ENCODE data around the gene GRIK3.
"Not testable (repeated sequence)": the region's sequence is repeated elsewhere in the genome, so short reads cannot be mapped to it uniquely, and the experiment has no call there.

The GRIK3 gene

DNA sequence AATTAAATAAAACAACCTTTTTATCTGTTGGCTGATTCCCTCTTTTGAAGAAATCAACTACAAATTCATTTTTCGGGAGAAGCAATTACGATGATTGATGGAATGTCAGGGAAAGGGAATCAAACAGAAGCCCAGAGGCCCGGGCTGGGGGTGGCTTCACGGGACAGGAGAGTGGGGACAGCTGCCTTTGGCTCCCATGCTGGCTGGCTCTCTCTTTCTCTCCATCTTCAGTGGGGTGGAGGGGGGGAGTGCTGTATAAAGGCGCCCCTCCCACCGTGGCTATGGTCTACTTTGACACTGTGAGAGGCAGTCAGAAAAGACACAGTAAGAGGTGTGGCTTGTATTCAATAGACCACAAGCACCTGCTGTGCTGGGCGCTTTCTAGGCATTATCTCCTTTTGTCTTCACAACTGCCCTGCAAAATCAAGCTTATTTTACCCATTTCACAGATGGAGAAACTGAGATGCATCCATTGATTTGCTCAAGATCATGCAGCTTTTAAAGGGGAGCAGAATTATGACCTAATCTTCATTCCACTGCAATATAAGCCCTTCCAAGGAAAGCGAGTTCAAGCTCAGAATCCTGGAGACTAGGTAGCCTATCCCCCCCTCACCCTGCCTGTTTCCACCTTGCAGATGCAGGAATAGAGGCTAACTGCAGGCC, 92.9 kb downstream of the GRIK3 start:
- no peak for DNase-seq (ENCODE audit: low read depth)

GRCh38 chr1:36938819-36939218, 95.5 kb downstream of the GRIK3 start:
- DNase-seq (ENCODE audit: low read depth): no peak

GRCh38 chr1:36937371-36937770, 96.9 kb downstream of the GRIK3 start:
- DNase-seq (ENCODE audit: low read depth): no peak

GRCh38 chr1:36934061-36934460, 100.3 kb downstream of the GRIK3 start:
- DNase-seq (ENCODE audit: low read depth): no peak

DNA sequence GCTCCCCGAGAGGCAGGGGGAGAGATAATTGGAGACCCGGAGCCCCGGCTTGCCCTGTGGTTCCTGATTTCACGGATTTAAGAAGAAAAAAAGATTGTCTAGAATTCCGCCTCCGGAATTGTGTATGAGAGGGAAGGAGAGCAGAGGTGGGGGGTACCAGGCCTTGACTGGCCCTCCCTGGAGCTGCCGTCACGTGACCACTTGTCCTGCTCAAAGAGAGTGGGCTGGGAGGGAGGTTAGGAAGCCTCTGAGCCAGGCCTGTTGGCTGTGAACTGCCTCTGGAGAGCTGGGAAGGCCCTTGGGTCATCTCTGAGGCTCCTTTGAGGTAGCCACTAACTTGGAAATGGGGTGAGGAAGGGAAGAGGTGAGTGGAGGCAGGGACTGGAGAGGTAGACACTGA, 106.5 kb downstream of the GRIK3 start:
- DNase-seq (ENCODE audit: low read depth): no peak

DNA sequence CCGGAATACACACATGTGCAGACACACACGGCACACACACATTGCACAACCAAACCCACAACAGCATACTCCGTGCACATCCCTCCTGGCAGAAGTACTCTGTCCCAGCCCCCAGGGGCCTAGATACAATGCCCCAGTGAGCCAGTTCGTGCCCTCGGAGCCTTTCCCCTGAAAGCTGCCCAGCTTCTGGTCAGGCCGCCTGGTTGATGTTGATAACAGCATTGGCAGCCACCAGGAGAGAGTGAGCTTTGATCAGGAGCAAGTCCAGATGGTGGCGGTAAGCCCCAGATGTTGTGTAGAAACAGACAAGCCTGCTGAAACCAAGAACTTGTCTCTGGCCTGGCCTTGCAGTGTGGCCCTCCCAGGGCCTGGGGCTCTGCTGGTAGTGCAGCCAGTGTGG, 109.1 kb downstream of the GRIK3 start:
- no peak for DNase-seq (ENCODE audit: low read depth)

- no peak for DNase-seq (ENCODE audit: low read depth)
These were observed 110.0 kb downstream of the GRIK3 start for GRCh38 chr1:36924282-36924811.

- no peak for DNase-seq (ENCODE audit: low read depth)
These were observed 111.5 kb downstream of the GRIK3 start for GRCh38 chr1:36922593-36923426.

DNA sequence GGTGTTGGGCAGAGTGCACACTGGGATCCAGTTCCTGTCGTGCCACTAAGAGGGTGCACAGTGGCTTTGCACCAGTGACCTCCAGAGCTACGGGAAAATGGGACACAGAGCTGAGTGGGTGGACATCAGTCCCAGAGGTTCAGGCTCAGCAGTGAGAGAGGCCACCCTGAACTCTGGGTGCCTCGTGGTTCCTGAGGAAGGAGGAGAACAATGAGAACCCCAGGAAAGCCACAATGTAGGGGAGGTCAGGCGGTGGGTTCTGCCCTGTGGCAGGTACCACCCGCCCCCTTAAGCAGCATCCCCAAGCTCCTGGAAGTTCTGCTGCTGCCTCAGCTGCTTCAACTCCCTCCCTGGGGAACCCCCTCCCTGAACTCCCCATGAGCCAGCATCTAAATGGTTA, 112.2 kb downstream of the GRIK3 start:
- no peak for DNase-seq (ENCODE audit: low read depth)

DNA sequence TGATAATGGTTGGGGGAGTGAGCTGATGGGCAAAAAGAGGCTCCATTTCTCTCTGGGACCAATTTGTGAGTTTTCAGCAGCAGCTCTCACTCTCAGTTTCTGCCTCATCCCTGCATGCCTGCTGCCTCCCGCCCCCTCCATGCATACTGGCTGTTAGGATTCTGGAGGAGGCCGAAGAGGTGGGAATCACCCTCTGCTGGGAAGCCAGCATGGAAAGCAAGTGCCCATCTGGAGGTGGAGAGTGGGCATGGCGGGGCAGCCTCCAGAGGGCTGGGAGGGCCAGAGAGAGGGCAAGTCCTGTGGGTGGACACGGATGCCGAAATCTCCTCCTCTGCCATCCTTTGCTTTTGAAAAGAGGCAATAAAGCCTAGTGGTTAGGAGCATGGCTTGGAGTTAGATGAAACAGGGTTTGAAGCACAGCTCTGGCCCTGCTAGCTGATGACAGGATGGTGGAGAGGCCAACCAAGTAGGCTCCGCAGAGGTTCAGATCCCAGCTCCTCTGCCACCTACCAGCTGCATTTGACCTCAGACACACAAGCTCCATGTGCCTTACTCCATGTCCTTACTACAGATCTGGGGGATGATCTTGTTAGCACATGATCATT, 113.4 kb downstream of the GRIK3 start:
- DNase-seq (ENCODE audit: low read depth): no peak

GRCh38 chr1:36920371-36920770, 113.9 kb downstream of the GRIK3 start:
- no peak for DNase-seq (ENCODE audit: low read depth)

GRCh38 chr1:36919491-36920145, 114.7 kb downstream of the GRIK3 start:
- DNase-seq (ENCODE audit: low read depth): no peak

GRCh38 chr1:36918604-36919003, 115.7 kb downstream of the GRIK3 start:
- no peak for DNase-seq (ENCODE audit: low read depth)

DNA sequence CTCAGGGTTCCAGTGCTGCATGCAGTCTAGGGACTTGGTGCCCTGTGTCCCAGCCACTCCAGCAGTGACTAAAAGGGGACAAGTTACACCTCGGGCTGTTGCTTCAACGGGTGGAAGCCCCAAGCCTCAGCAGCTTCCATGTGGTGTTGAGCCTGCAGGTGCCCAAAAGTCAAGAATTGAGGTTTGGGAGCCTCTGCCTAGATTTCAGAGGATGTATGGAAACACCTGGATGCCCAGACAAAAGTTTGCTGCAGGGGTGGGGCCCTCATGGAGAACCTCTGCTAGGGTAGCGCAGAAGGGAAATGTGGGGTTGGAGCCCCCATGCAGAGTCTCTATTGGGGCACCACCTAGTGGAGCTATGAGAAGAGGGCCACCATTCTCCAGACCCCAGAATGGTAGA, 117.8 kb downstream of the GRIK3 start:
- not testable (repeated sequence) for DNase-seq (ENCODE audit: low read depth)

DNA sequence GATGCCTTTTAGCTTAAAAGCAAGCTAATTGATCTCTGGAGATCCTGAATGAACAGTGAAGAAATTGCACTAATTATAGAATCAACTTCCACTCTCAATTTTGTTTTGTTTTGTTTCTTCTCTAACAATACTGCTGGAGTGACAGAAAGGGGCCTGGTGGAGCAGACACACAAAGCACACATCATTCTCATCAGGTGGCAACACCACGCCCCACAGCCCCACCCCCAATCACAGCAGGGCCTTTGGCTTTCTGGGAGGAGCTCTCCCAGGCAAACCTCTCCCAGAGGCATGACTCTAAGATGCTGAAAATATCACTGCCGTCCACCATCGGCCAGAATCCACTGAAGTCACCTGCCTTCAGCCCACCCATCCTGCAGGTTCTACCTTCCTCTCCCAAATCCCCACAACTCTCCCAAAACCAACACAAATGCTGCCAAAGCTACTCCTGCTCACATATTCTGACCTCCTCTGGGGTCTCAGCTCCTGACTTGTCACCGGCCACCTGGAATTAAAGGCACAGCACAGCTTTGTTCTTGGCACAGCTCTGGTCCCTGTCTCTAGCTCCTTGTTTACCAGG, 120.7 kb downstream of the GRIK3 start:
- no peak for DNase-seq (ENCODE audit: low read depth)

GRCh38 chr1:36913016-36913415, 121.3 kb downstream of the GRIK3 start:
- no peak for DNase-seq (ENCODE audit: low read depth)

DNA sequence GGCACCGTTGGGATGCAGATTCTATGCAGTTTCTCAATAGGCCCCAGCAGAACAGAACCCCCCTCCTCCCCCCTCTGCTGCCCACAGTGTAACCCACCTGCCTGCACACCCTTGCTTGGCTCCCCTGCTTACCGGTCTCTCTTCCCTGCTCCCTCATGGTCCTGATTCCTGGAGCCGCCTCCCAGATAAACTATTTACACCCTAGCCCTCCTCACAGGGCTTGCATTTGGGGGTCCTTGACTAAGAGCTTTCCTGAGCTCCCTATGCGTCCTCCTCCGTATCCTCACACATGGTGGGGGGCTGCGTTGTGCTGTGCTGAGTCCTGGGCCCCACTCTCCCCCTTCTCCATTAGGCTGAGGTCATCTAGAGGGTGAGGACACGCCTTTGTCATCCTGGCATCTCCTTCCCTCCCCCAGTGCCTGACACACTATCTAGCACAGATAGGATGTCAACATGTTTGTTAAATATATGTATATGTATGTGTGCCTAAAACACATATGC, 121.9 kb downstream of the GRIK3 start:
- DNase-seq (ENCODE audit: low read depth): no peak

DNA sequence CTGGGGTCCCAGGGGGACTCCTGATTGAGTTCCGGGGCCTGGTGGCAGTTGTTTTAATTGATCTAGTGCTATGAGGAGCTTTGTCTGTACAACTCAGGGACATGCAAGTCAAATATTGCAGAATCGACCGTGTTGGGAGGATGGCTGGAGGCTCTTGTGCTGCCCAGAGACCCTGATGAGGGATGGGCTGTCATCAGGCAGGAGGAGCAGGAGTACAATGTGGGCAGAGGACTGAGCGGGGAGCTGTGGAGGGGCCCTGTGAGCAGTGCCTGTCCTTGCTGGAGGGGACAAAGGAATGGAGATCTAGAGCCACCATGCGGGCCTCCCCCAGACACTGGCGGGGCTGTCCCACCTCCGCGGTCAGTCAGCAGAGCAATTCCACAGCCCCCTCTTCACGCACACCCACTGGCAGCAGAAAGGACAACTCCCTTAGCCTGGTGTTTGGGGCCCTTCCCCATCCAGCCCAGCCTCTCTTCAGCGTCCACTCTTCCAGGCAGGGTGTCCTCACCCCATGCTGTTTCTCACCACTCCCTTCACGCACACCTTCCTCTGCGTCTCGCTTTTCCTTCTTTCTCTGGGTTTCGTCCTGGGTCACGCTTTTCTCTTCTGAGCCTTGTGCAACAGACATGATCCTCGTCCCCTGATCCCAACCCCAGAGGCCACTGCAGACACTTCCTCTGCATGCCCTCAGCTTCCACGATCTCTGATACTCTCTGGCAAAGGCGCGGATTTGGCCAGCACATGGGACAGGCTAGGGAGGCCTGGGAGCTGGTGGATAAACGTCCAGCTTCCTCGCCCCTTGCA, 122.6 kb downstream of the GRIK3 start:
- DNase-seq (ENCODE audit: low read depth): no peak

DNA sequence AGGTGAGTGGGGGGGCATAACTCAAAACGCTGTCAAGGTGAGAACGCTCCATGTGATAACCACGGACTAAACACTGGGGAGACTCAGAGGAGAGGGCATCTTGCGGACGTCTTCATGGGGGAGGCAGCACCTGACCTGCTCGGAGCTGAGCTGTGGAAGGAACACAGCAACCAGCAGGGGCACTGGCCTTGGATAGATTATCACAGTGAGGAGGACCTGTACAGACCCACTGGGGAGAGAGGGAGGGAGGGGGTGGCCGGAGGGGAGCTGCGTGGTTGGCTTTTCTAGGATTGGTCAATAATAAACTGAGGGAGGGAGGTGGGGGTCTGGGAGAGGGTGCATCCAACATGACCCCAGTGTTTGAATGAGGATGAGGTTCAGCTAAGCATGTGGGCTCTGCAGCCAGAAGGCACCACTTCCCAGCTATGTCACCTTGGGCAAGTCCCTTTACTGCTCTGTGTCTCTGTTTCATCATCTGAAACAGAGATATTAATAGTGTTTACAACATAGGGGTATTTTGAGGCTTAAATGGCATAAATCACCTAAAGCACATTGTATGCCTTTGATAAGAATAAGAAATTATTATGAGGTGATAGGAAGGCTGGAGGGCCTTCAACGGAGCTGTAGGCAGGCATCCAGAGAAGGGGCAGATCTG, 123.3 kb downstream of the GRIK3 start:
- DNase-seq (ENCODE audit: low read depth): no peak

- DNase-seq (ENCODE audit: low read depth): no peak
These were observed 124.2 kb downstream of the GRIK3 start for GRCh38 chr1:36909946-36910725.
